GM19397 (cell line): Measurements from ENCODE around the gene ARRB2.

Source experiments
- ATAC-seq: cut with Tn5 transposase; IDR thresholded peaks from one replicate; pipeline ENCODE4 v1.9.1; 2021; ENCODE audit warnings: mild to moderate bottlenecking, moderate library complexity; ENCODE audit not compliant: unreplicated experiment

Gene ARRB2

GRCh38 chr17:4748686-4749085 is 38.3 kb downstream of the ARRB2 start:
- no peak for ATAC-seq

GRCh38 chr17:4750606-4751005 is 40.2 kb downstream of the ARRB2 start:
- ATAC-seq: no peak

- ATAC-seq: no peak
These were observed 41.5 kb downstream of the ARRB2 start for GRCh38 chr17:4751932-4752331.

- no peak for ATAC-seq
These were observed 43.0 kb downstream of the ARRB2 start for GRCh38 chr17:4753392-4753791.

GRCh38 chr17:4759776-4760236 is 49.4 kb downstream of the ARRB2 start:
- no peak for ATAC-seq

GRCh38 chr17:4764595-4764994 is 54.2 kb downstream of the ARRB2 start:
- no peak for ATAC-seq

GRCh38 chr17:4766201-4766600 is 55.8 kb downstream of the ARRB2 start:
- no peak for ATAC-seq

- no peak for ATAC-seq
These were observed 56.3 kb downstream of the ARRB2 start for GRCh38 chr17:4766723-4767122.

- ATAC-seq: no peak
These were observed 57.9 kb downstream of the ARRB2 start for GRCh38 chr17:4768298-4768697.

- no peak for ATAC-seq
These were observed 59.2 kb downstream of the ARRB2 start for GRCh38 chr17:4769628-4770027.
